Stimulated activated CD4-positive, alpha-beta T cell treated with anti-CD3 and anti-CD28 coated beads, Interleukin-4, amount 100 ng/mL, for 24 hours (primary cell): ENCODE measurements around the gene DACT3.

ENCODE experiments used
- DNase-seq: peaks from one replicate; pipeline ENCODE4 v3.0.0-alpha.2; 2020

Gene DACT3

GRCh38 chr19:46661020-46661731, at the start of gene DACT3:
TSS of gene DACT3 (minus strand) at chr19:46661182. CDS start at chr19:46661064, 118 bp downstream.
- DNase-seq: peak; percentile 100

GRCh38 chr19:46710687-46711086, 49.7 kb upstream of the DACT3 start:
- no peak for DNase-seq

GRCh38 chr19:46704379-46705076, 43.5 kb upstream of the DACT3 start:
- peak; percentile 90 for DNase-seq

- DNase-seq: no peak
These were observed 39.7 kb upstream of the DACT3 start for GRCh38 chr19:46700704-46701103.

- DNase-seq: no peak
These were observed 37.7 kb upstream of the DACT3 start for GRCh38 chr19:46698395-46699321.

GRCh38 chr19:46697204-46697960, 36.4 kb upstream of the DACT3 start:
- no peak for DNase-seq

GRCh38 chr19:46696866-46697203, 35.9 kb upstream of the DACT3 start:
- no peak for DNase-seq

GRCh38 chr19:46696052-46696451, 35.1 kb upstream of the DACT3 start:
- DNase-seq: no peak

GRCh38 chr19:46693760-46694159, 32.8 kb upstream of the DACT3 start:
- DNase-seq: no peak

GRCh38 chr19:46692918-46693722, 32.1 kb upstream of the DACT3 start:
- no peak for DNase-seq

GRCh38 chr19:46691948-46692347, 31.0 kb upstream of the DACT3 start:
- DNase-seq: no peak

- DNase-seq: no peak
These were observed 30.1 kb upstream of the DACT3 start for GRCh38 chr19:46691104-46691503.

GRCh38 chr19:46689358-46689757, 28.4 kb upstream of the DACT3 start:
- no peak for DNase-seq

GRCh38 chr19:46687438-46688145, 26.6 kb upstream of the DACT3 start:
- DNase-seq: no peak

GRCh38 chr19:46685189-46685588, 24.2 kb upstream of the DACT3 start:
- no peak for DNase-seq

- DNase-seq: peak; percentile 59
These were observed 17.2 kb upstream of the DACT3 start for GRCh38 chr19:46678110-46678732.

GRCh38 chr19:46674416-46675178, 13.6 kb upstream of the DACT3 start:
- no peak for DNase-seq

- DNase-seq: no peak
These were observed 9.8 kb upstream of the DACT3 start for GRCh38 chr19:46670813-46671212.

- DNase-seq: no peak
These were observed 7.7 kb upstream of the DACT3 start for GRCh38 chr19:46668662-46669061.

GRCh38 chr19:46665072-46665471, 4.1 kb upstream of the DACT3 start:
- DNase-seq: no peak
